ENCODE measurements around the gene LUC7L.

LUC7L gene

DNA sequence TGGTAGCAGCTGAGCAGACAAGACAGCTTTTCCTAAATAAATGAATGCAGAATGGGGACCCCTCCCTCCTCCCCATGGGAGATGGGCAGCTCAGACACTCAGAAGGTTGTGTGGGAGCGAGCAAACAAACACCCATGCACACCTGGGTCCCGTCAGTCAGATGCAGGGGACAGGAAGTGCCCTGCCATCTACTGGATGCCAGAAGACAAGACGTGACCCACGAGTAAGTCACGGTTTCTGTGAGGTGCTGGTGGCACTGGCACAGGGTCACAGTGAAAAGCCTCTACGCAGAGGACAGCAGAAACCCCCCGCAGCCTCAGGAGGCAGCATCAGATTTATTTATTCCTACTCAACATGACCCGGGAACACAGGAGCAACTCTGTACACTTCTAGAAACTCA lies 40.6 kb downstream of the LUC7L start:
- H2AFZ ChIP-seq (ENCODE audit: low read length), result no peak overlapping the region
- no peak overlapping the region for H3K4me3 ChIP-seq (ENCODE audit: low read depth, low read length, poor library complexity, severe bottlenecking)
- H3K36me3 ChIP-seq (ENCODE audit: insufficient read depth, low read length), result peaks cover 73% of the 10 kb centered on the region
- no peak overlapping the region for H3K27ac ChIP-seq (ENCODE audit: low read depth, low read length, poor library complexity, severe bottlenecking)
- TF ChIP-seq EZH2 (IDR thresholded peaks at IDR 0.05; ENCODE audit: borderline replicate concordance, low read length), result no peak
- TF ChIP-seq, protein P1, sequence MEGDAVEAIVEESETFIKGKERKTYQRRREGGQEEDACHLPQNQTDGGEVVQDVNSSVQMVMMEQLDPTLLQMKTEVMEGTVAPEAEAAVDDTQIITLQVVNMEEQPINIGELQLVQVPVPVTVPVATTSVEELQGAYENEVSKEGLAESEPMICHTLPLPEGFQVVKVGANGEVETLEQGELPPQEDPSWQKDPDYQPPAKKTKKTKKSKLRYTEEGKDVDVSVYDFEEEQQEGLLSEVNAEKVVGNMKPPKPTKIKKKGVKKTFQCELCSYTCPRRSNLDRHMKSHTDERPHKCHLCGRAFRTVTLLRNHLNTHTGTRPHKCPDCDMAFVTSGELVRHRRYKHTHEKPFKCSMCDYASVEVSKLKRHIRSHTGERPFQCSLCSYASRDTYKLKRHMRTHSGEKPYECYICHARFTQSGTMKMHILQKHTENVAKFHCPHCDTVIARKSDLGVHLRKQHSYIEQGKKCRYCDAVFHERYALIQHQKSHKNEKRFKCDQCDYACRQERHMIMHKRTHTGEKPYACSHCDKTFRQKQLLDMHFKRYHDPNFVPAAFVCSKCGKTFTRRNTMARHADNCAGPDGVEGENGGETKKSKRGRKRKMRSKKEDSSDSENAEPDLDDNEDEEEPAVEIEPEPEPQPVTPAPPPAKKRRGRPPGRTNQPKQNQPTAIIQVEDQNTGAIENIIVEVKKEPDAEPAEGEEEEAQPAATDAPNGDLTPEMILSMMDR (IDR thresholded peaks at IDR 0.05; ENCODE audit: low read length), result peak; percentile 57; the same call in 1 of the 2 replicates
- no peaks in the 10 kb centered on the region for H3F3A ChIP-seq (ENCODE audit: insufficient read depth, low read length)
- no peaks in the 10 kb centered on the region for H3K4me1 ChIP-seq (ENCODE audit: insufficient read depth, low read length, severe bottlenecking)
- no peaks in the 10 kb centered on the region for H3K9me2 ChIP-seq (ENCODE audit: low read depth, low read length)
- H3K4me2 ChIP-seq (ENCODE audit: low read length), result no peak overlapping the region
- no peaks in the 10 kb centered on the region for H3K9me3 ChIP-seq (ENCODE audit: low read length)
- H4K20me1 ChIP-seq (ENCODE audit: insufficient read depth, low read length), result no peaks in the 10 kb centered on the region
- H3K9ac ChIP-seq (ENCODE audit: low read length), result no peak overlapping the region
- H3K27me3 ChIP-seq (ENCODE audit: insufficient read depth, low read length), result no peaks in the 10 kb centered on the region
- no peaks in the 10 kb centered on the region for H3K79me2 ChIP-seq (ENCODE audit: insufficient read depth, low read length)

GRCh38 chr16:187330-187729 lies 41.9 kb downstream of the LUC7L start:
- H3K9me2 ChIP-seq (ENCODE audit: low read depth, low read length), result no peaks in the 10 kb centered on the region
- H3K27me3 ChIP-seq (ENCODE audit: insufficient read depth, low read length), result no peaks in the 10 kb centered on the region
- no peaks in the 10 kb centered on the region for H4K20me1 ChIP-seq (ENCODE audit: insufficient read depth, low read length)
- no peak overlapping the region for H2AFZ ChIP-seq (ENCODE audit: low read length)
- H3K79me2 ChIP-seq (ENCODE audit: insufficient read depth, low read length), result no peaks in the 10 kb centered on the region
- no peaks in the 10 kb centered on the region for H3K4me1 ChIP-seq (ENCODE audit: insufficient read depth, low read length, severe bottlenecking)
- H3K9ac ChIP-seq (ENCODE audit: low read length), result no peak overlapping the region
- no peak for TF ChIP-seq EZH2 (IDR thresholded peaks at IDR 0.05; ENCODE audit: borderline replicate concordance, low read length)
- TF ChIP-seq, protein P1 (IDR thresholded peaks at IDR 0.05; ENCODE audit: low read length), result no peak
- H3K4me2 ChIP-seq (ENCODE audit: low read length), result no peak overlapping the region
- H3F3A ChIP-seq (ENCODE audit: insufficient read depth, low read length), result no peaks in the 10 kb centered on the region
- H3K9me3 ChIP-seq (ENCODE audit: low read length), result no peaks in the 10 kb centered on the region
- no peak overlapping the region for H3K4me3 ChIP-seq (ENCODE audit: low read depth, low read length, poor library complexity, severe bottlenecking)
- peaks cover 59% of the 10 kb centered on the region for H3K36me3 ChIP-seq (ENCODE audit: insufficient read depth, low read length)
- H3K27ac ChIP-seq (ENCODE audit: low read depth, low read length, poor library complexity, severe bottlenecking), result no peak overlapping the region

DNA sequence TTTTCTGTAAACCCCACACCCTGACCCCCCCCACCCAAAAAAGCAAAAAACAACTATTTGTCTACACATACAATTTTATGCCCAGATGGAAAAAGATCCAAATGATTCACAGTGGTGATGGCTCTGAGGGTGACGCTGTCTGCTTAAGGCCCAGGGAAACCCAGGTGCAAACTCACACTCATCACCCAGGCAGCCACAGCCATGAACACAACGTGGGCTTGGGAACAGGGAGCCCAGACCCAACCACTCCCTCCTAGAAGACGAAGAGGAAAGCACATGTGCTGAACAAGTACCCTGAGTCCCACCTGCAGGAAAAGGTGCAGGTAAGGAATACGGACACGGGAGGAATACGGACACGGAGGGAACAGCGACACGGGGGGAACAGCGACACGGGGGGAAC lies 43.6 kb downstream of the LUC7L start:
- peaks cover 43% of the 10 kb centered on the region for H3K36me3 ChIP-seq (ENCODE audit: insufficient read depth, low read length)
- no peaks in the 10 kb centered on the region for H4K20me1 ChIP-seq (ENCODE audit: insufficient read depth, low read length)
- H3K27me3 ChIP-seq (ENCODE audit: insufficient read depth, low read length), result no peaks in the 10 kb centered on the region
- H3K4me1 ChIP-seq (ENCODE audit: insufficient read depth, low read length, severe bottlenecking), result peaks cover 5% of the 10 kb centered on the region
- no peak overlapping the region for H3K4me3 ChIP-seq (ENCODE audit: low read depth, low read length, poor library complexity, severe bottlenecking)
- H3K9me2 ChIP-seq (ENCODE audit: low read depth, low read length), result no peaks in the 10 kb centered on the region
- H3K9me3 ChIP-seq (ENCODE audit: low read length), result no peaks in the 10 kb centered on the region
- H3K27ac ChIP-seq (ENCODE audit: low read depth, low read length, poor library complexity, severe bottlenecking), result no peak overlapping the region
- H3F3A ChIP-seq (ENCODE audit: insufficient read depth, low read length), result no peaks in the 10 kb centered on the region
- TF ChIP-seq EZH2 (IDR thresholded peaks at IDR 0.05; ENCODE audit: borderline replicate concordance, low read length), result no peak
- TF ChIP-seq, protein P1 (IDR thresholded peaks at IDR 0.05; ENCODE audit: low read length), result no peak
- no peak overlapping the region for H2AFZ ChIP-seq (ENCODE audit: low read length)
- no peaks in the 10 kb centered on the region for H3K79me2 ChIP-seq (ENCODE audit: insufficient read depth, low read length)
- no peak overlapping the region for H3K9ac ChIP-seq (ENCODE audit: low read length)
- H3K4me2 ChIP-seq (ENCODE audit: low read length), result no peak overlapping the region

Measured in OCI-LY1 (cell line).